HG03280 (cell line): ENCODE results near the gene THPO.

Experiments
- ATAC-seq: cut with Tn5 transposase; IDR thresholded peaks from one replicate; pipeline ENCODE4 v1.9.1; 2021; ENCODE audit warnings: mild to moderate bottlenecking, moderate library complexity; ENCODE audit not compliant: unreplicated experiment

Gene THPO

DNA sequence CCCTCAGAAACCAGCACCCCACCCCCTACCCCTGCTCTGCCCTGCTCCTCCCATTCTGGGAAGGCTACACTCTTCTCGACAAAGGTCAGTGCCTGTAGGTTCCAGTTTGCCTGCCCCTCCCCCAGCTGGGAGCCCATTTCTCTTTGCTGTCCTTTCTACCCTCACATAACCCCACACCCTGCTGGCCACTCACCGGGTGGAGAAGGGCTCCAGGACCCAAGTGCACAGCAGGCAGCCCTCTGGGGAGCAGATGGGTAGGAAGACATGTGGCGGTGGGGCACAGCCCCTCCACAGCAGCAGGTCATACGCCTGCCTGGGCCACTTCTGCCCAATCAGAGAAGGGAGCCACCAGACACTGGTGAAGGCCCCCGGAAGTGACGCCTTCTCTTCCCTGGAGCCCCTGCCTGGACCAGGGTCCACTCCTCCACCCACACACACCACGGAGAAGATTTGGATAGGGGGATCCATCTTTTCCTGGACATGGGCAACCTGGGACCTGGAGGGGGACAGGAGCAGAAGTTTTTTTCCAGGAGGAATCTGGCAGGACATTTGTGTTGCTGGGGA, at the start of gene THPO:
Gene THPO (minus strand): TSS at position 326 of the 564 bp plus-strand sequence. CDS start 1,948 bp downstream, outside the sequence.
- ATAC-seq: no peak

DNA sequence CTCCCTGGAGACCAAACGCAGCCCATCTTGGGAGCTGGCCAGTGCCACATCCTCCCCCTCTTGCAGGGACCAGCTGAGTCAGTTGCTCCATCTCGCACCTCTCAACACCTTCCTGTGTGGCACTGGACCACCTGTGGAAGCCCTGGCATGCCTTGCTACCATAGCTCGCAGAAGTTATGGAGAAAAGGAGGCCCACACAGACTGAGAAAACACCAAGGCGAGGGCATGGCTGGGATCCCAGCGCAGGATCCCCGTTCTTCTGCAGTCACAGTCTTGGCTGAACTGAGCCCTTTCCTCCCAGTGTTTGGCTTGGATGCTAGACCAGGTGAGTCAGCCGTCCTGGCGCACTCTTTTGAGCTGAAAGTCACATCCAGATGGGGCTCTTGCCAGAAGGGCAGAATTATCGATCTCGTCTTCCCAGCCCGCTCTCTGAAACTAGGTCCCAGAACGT, 48.7 kb upstream of the THPO start:
- ATAC-seq: no peak

DNA sequence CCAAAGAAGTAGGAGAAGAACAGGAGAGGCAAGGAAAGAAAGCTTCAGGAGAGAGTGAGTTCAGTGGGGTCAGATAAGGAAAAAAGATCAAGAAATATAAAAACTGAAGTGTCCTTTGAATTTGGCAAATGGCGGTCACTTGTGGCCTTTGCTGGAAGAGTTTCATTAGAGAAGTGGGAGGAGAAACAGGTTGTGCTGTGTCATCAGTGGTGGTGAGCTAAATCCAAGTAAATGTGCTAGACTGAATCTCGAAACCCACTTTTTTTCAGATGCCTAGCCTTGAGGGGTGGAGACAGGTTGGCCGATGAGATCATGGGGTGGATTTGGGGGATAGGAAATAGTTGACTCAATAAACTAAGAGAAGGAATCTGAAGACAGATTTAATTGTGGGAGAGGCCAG, 45.6 kb upstream of the THPO start:
- ATAC-seq: no peak

DNA sequence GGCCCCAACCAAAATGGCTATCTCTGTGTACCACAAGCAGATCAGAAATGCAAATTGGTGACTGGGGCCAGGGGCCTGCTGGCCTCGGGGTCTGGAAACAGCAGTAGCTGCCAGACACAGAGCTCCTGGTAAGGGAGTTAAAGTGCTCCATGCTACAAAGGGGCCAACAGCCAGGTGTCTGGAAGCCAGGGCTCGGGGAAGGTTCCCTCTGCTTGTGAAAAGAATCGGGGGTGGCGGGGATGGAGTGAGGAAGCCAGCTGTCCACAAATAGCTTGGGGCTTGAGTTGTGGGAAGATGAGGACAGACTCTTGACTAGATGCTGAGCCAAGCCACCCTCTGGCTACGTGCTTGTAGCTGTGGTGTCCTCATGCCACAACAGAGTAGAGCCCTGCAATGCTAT, 41.2 kb upstream of the THPO start:
- ATAC-seq: no peak

DNA sequence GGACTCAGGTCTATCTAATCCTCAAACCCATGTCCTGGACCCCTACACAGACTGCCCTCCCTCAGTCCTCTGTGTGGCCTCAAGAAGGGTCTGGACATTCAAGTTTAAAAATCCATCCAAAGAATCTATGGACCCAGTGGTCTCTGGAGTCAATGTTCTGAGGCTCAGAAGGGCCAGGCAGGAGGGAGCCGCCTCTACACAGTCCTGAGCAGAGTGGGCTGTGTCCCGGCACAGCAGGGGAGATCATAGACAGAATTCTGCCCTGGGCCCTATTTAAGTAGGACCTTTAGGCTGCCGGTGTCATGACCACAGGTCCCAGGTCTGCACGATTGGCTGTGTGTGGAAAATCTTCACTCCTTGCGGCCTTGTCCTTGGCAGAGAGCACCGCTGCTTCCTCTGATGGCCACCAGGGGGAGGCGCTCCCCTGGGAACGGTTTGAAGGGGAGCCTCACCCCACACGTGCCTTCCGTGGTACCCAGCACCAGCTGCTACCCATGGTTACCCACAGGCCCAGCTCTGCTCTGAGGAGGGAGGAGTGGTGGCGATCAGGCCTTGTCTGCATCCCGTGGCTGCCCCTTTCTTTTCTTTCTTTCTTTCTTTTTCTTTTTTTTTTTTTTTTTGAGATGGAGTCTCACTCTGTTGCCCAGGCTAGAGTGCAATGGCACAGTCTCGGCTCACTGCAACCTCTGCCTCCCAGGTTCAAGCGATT, 39.8 kb upstream of the THPO start:
- ATAC-seq: peak; percentile 88

DNA sequence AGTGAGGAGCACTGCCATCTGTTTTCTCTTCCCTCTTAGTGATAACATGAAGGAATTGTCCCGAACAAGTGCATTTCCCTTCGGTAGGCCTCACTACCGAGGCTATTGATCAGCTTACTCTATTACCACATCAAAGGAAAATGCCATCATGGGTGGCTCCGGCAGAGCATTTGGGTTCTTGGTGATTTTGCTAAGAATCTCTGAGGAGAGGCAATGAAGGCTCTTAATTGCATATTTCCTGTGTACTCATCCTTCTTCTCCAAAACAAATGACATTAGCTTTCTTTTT, 37.1 kb upstream of the THPO start:
- no peak for ATAC-seq

DNA sequence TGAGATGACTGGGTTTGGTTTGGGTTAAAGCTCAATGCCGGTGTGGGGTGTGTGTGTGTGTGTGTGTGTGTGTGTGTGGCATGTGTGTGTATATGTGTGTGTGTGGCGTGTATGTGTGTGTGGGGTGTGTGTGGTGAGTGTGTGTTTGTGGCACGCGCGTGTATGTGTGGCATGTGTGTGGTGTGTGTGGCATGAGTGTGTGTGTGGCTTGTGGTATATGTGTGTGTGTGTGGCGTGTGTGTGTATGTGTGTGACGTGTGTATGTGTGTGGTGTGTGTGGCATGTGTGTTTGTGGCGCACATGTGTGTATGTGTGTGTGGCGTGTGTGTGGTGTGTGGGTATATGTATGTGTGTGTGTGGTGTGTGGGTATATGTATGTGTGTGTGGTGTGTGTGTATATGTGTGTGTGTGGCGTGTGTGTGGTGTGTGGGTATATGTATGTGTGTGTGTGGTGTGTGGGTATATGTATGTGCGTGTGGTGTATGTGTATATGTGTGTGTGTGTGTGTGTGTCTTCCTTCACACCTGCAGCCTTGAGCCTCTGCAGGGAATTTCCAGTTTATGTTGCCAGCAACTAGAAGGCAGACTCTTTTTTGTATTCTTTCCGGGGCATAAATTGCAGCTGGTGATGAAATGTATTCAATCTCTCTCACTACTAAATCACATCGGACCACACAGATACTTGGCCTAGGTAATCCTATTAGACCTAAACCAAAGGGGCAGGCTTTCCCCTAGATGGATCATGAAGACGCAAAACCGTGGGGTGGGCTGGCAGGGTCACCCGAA, 36.6 kb upstream of the THPO start:
- ATAC-seq: no peak

DNA sequence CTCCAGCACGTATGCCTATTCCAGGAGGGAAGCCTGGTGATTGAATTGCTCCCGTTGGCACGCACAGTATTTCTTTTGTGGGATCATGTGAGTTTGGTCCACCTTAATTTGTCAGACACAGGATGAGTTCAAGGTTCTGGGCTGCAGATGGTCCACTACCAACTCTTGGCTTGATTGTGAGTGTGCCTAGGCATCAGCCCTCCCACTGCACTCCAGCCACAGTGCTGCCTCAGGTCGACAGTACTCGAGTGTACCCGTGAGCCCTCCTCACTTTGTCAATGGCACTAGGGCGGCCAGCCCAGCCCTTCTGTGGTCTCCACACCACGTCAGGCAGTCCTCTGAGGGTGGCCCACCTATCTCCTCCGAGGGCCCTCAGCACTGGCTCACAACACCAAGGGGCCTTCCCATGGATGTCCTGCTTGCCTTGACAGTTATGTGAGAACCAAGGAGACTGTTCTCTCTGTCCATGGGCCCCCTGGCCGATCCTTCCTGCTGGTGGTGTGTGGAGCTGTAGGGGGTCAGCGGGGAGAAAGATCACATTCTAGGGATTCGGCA, 32.0 kb upstream of the THPO start:
- ATAC-seq: no peak

DNA sequence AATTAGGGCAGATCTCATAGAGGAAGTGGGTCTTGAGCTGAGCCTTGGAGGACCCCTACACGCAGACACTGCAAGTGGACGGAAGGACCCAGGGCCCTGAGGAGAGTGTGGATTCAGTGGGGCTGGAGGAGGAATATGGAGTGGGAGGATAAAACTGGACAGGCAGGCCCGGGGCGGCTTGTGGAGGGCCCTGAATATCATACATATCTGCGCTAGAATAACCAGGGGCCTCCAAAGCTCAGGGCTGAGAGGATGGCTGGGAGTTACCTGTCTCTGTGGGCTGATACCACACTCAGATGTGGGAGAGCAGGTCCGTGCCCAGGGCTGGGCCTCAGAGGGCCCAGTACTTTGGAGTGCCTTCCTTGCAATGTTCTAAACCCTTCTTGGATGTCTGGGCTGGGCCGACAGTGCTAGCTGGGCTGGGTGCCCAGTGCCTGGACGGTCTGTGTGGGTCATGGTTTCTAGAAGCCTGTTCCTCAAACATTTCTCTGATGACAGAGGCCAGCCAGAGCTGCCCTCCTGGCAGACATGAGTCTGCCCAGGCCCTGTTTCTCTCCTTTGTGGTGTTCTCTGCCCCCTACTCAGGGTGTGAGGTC, 31.4 kb upstream of the THPO start:
- ATAC-seq: no peak

DNA sequence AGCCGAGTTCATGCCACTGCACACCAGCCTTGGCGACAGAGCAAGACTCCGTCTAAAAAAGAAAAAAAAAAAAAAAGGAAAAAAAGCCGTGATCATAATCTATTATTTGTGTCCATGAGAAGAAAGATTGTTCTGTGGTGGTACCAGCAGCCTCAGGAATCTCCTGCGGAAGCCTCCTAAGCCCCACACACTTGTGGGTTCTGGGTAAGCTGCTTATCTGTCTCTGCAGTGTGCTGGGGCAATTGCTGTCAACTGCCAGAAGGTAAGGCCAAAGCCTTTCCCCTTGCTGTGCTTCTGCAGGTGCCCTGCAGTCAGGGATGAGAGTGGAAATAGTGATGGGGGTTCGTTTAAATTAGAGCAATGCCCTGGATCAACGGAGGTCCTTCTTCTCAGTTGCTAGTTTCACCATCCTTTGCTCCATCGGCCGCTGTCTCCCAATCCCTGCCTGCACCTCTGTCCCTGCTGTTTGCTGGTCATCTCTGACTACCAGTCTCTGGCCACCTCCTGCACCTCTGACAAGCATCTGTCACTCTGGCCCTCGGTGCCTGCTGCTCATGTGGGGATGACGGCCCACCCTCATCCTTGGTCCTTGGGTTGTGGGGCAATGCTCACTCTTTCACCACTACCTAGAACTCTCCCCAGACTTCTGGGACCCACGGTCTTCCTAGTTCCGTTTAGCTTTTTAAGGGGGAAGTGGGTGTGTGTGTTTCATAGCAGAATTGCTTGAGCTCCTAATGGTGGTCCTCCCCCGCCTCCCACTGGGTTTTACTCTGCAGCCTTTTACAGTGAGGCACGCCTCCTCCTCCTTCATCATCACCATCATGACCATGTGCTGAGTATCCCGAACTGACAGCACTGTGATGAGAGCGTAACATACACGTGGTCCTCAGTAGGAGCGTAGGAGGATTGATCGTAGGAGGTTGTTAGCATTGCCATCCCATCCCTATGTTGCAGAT, 27.3 kb upstream of the THPO start:
- ATAC-seq: no peak

DNA sequence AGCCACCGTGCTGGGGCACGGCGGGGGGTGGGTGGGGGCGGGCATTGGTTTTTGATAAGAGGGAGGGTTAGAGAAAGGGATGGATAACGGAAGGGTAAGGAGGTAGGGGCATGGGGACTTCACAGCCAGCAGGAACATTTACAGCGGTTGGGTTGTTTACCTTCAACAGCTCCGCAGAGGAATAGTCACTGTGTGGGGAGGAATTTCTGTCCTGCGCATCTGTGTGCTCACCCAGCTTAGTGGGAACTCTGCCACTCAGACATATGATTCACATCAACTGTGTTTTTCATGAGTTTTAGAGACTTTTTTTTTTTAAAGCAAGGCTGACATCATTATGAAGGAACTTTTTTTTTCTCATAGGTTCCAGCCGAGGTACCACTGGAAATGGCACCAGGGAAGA, 21.4 kb upstream of the THPO start:
- ATAC-seq: no peak

DNA sequence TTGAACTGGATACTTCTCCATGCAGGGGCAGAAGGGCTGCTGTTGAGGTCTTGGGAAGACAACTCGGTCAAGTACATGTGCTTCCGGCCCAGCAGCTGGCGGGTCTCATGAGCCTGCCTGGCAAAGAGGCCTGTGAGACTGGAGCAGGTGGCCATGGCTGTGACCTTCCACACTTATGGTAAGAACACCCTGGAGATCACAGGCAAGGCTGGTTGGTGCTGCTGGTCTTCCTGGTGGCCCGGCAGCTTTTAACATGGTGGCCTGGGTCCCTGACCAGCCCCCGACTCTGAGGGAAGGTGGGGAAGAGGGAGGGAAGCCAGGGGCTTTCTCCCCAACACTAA, 17.3 kb upstream of the THPO start:
- no peak for ATAC-seq

DNA sequence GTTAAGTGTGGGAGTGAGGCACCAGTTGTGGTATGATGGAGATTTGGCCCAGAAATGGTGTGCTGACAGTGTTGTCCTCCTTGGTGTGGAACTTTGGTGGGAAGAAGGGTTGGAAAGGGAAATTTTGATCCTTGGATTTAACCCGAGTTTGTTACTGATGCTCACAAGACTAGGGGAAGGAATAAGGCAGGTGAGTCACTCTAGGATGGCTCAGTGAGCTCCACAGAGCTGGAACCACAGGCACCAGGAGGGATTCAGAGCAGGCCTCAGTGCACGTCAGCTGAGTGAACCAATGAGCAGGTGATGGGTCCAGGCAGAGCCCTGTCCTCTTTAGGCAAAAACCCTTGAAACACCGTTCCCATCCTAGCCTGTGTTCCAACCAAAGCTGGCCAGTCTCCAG, 13.3 kb upstream of the THPO start:
- no peak for ATAC-seq

DNA sequence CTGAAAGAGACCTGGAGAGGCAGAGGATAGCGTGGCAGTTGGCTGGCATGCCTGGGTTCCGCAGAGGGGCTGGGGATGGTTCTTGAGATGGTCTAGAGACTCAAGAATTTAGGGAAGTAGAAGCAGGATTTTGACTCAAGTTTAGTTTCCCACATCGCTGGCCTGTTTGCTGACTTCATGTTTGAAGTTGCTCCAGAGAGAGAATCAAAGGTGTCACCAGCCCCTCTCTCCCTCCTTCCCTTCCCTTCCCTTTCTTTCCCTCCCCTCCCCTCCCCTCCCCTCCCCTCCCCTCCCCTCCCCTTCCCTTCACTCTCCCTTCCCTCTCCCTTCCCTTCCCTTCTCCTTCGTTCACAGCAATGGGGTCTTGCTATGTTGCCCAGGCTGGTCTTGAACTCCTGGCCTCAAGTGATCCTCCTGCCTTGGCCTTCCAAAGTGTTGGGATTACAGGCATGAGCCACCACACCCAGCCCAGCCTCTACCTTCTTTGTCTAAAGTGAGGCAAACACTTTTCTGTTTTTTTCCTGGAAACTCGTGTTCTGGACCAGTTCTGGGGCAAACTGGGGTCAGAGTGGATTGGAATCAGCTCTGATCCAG, 12.0 kb upstream of the THPO start:
- no peak for ATAC-seq

DNA sequence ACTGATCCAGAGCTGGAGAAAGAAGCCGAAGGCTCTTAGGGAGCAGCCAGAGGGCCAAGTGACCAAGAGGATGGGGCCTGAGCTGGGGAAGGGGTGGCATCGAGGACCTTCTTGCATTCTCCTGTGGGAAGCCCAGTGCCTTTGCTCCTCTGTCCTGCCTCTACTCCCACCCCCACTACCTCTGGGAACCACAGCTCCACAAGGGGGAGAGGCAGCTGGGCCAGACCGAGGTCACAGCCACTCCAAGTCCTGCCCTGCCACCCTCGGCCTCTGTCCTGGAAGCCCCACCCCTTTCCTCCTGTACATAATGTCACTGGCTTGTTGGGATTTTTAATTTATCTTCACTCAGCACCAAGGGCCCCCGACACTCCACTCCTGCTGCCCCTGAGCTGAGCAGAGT, 11.4 kb upstream of the THPO start:
- ATAC-seq: no peak

DNA sequence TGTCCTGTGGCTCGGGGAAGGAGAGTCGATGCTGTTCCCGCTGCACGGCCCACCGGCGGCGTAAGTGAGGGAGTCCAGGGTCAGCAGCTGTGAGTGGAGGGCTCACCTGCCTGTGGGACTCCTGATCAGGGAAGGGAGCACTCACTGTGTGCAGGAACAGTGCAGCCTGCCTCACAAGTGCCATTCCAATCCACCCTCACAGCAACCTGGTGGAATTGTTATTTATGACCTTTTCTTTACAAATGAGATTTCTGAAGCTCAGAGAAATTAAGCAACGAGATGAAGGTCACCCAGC, 10.9 kb upstream of the THPO start:
- no peak for ATAC-seq

DNA sequence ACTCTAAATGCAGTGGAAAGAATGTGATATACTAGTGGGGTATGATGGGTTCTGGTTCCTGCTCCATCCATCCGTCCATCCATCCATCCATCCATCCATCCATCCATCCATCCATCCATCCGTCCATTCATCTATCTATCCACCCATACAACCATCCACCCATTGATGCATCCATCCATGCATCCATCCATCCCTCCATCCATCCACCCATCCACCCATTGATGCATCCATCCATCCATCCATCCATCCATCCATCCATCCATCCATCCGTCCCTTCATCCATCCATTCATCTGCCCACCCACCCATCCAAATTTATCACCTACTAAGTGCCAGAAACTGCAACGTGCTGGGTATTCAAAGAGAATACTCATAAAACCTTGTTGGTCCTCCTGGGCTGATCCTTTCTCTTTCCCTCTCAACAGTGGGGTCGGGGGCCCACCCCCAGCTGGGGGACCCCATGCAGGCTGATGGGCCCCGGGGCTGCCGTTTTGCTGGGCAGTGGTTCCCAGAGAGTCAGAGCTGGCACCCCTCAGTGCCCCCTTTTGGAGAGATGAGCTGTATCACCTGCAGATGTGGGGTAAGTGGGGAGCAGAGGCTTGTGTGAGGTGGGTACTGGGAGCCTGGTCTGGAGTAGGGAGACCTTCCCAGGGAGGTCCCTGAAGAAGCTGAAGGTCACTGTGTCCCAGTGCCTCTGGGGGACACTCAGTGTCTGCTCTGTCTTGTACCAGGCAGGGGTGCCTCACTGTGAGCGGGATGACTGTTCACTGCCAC, 10.3 kb upstream of the THPO start:
- ATAC-seq: no peak

DNA sequence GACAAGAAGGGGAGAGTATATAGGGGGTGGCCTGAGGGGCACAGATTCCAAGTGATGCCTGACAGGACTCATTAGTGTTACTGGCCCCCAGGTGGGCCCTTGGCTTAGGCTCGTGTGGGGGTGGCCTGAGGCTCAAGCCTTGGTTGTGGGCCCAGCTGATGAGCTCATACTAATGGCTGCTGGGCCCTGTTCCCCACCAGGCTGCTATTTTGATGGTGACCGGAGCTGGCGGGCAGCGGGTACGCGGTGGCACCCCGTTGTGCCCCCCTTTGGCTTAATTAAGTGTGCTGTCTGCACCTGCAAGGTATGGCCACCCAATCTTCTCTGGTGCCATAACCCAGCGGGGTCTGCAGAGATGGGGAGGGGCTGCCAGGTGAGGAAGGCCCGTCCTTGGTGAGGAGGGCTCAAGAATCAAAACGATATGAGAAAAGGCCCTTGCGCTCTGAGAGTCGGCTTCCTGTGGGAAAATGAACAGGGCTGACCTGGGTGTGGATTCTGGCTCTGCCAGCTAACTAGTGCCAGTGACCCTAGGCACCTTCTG, 9.2 kb upstream of the THPO start:
- no peak for ATAC-seq

DNA sequence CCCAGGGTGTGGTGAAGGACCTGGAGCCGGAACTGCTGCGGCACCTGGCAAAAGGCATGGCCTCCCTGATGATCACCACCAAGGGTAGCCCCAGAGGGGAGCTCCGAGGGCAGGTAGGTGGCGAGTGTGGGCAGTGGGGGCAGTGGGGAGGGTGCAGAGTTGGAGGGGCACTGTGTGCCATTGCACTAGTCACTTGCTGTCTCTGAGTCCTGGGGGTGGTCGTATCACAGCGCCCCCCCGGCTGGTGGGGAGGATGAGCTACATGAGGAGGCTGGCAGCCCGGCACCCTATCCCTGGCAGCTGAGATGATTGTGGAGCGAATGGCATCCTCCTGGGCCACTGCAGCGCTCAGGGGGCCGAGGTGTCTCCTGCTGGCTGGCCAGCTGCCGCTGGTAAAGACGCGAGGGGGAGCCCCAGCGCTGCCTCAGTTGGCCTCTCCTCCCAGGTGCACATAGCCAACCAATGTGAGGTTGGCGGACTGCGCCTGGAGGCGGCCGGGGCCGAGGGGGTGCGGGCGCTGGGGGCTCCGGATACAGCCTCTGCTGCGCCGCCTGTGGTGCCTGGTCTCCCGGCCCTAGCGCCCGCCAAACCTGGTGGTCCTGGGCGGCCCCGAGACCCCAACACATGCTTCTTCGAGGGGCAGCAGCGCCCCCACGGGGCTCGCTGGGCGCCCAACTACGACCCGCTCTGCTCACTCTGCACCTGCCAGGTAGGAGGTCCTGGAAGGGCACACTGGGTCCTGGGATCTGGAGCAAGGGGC, 8.2 kb upstream of the THPO start:
- ATAC-seq: no peak
